Left cardiac atrium (tissue), 4 donors: ENCODE results near the gene DHRS12. TPM values are rescaled to one million over a fixed set of nuclear protein-coding genes. Genes with fewer than 3 reads are reported as not detected.
A peak's percentile ranks its signal among the peaks of the same experiment; 100 is the strongest.

Experiments
- ATAC-seq, 2 donors: fragments of 200-7000 bp; cut with Tn5 transposase; one replicate each; pipeline ENCODE4 v1.9.1; 2020; ENCODE audit warnings: mild to moderate bottlenecking in 2 of 2, moderate library complexity in 2 of 2
- DNase-seq: peaks from one replicate; pipeline ENCODE4 v3.0.0-alpha.2; 2020
- intact Hi-C, 2 donors: fragments of 100-400 bp; cut with DNase I; formaldehyde crosslinking; loops; one replicate each; pipeline versions ENCODE4 v1.14.1 to v1.15.1; 2022 to 2023
- total RNA-seq, 2 donors: library from RNA; stranded (reverse); fragmentation: NEBNext Ultra II Directional; extraction: Animal tissue kit (Norgen Biotek cat#: 25700); gene quantifications; one replicate each; pipeline ENCODE4 v1.2.1, GENCODE V29; 2021
- donor health status: DM: no; HTN: yes; CAD: no.
- donor health status: DM: no; HTN: yes; CAD: no; lungs with severe emphysema.
- donor health status: DM: yes; HTN: yes; CAD: no.
- donor health status: Dilated cardiomyopathy.

Gene DHRS12
- total RNA-seq, 2 donors from 2014 or later, result 9.1 to 13.3 TPM

DNA sequence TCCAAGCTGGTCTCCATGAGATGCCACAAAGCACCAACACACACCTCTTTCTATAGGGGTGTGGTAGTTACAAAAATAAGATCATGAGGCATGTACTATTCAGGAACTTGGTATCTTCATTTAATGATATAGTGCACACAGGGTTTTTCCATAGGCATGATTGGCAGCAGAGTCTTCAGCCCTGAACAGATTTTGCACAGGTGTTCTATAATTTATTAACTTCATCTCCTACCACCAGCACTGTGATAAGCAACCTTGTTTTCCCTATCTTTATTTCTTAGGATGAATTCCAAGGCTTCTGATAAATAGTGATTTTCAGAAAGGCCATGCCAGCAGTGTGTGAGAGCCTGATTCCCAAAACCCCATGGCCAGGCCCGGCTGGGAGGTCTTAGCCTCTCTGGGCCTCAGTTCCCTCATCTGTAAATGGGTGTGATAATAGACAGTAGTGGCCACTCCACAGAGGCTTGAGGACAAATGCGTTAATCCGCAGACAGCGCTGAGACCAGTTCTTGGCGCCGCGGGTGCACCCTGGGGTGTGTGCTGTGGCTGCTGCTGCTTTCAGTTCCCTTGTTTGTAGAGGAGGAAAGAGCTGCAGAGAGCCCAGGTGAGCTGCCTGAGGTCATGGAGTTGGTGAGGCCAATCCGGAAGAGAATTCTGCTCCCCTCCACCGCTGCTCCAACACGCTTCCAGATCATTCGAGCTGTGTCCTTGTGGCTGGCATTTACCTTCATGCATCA is 33.1 kb downstream of the DHRS12 start:
- ATAC-seq, result no peak
- intact Hi-C loops, result no loop called here
- DNase-seq, result no peak

DNA sequence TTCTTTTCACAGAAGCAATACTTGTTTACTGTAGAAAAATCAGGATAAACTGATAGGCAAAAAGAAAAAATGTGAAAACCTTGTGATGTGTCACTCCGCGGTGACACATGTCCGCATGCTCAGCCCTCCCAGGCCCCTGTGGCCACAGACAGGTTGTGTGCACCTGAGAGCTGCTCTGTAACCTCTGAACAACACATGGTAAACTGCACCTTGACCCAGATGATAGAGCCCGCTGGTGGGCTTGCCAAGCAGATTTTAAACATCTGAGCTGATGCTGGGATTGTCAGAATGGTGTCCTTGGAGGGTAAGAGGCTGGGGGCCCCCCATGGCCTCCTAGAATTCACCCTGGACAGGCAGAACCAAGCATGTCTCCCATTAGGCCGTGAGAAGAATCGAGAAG is 33.8 kb downstream of the DHRS12 start:
- no peak for DNase-seq
- no peak for ATAC-seq
- intact Hi-C loops, result no loop called here

DNA sequence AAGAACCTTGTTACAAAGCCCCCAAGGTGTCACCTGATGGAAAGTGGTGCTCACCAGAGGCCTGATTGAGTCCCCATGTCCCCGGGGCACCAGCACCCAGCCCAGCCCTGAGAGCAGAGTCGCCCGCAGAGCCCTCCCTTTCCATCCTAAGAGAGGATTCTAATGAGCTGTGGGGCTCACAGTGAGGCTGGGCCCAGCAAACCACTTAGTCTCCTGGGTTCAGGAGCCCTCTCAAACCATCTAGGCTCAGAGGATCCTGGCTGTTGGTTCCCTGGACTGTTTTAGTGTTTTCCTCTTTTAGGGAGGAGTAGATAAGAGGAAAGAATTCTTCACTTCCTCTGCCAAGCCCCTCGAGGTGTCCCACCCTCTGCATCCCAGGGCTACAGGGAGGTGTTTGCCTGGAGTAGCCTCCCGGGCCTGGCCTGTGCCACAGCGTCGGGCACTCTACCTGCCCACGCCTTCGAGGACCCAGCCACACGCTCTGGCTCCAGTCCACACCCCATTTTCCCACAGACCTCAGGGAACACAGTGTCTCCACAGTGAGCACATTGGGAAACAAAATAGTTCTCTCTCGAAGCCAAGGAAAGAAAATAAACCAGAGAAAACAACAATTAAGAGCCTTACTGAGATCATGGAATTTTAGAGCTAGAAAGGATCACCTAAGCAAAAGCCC is 34.4 kb downstream of the DHRS12 start:
- intact Hi-C loops, result no loop called here
- ATAC-seq, result peak; percentile 70 to 73

DNA sequence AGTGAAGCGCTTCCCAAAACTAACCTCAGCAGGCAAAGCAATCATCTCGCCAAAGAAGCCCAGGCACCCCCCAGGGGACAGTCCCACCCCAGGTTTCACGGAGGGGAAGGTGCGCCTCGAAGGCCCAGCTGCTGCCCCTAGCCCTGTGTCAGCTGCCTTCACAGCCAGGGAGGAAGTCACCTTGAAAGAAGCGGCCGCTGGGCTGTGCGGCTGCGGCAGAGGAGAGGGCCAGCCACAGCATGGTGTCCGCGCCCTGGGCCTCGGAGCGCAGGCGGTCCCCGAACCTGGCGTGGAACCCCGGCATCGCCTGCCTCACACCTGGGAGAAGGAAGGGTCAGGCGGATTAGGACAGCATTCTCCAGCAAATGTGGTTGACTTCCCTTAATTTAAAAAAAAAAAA is 35.0 kb downstream of the DHRS12 start:
- ATAC-seq, result no peak
- DNase-seq, result no peak
- intact Hi-C loops, result no loop called here

More for the DNA sequence above, 34.4 kb downstream of the DHRS12 start:
- peak; percentile 72 for DNase-seq

DNA sequence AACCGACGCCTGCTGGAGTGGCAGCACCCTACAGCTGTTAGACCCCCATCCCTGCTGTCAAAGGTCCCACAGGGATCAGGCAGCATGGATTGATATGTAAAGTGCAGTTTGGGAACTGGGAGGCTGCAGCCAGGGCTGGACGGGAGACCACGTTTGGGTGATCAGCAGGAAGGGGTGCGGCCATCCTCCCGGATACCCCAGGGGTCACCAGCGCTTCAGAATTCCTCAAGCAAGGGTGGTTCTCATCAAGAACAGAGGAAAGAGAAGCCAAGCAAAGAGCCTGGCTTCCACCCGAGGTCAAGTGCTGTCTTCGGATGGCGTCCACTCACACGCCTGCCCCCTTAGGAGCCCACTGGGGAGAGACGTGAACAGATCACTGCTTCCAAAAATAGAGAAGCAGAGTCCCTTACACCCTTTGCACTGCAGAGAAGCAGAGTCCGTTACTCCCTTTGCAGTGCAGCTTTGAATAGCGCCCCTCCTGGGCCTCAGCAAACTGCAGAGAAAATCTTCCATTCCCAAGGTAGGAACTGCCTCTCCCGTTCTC is 35.5 kb downstream of the DHRS12 start:
- DNase-seq (no peak), ATAC-seq (peak; percentile 29 to 38)
- intact Hi-C loops, result no loop called here

DNA sequence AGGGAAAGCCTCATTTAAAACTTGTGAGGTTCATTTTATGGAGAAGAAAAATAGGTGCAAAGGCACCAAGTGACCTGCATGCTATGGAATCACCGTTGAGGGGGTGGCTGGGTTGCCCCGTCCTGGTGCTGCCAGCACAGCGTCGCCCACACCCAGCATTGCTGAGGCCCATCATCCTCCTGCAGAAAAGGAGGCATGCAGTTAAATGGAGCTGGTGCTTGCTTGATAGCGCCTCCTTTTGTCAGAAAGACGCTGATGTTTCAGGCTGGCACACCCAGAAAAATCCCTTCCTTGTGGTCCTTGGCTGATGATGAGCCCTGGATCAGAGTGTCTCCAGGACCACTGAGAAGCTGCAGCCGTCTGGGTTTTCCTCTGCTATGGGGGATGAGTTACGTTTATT is 36.9 kb downstream of the DHRS12 start:
- intact Hi-C loops, result no loop called here
- ATAC-seq (no peak), DNase-seq (no peak)

DNA sequence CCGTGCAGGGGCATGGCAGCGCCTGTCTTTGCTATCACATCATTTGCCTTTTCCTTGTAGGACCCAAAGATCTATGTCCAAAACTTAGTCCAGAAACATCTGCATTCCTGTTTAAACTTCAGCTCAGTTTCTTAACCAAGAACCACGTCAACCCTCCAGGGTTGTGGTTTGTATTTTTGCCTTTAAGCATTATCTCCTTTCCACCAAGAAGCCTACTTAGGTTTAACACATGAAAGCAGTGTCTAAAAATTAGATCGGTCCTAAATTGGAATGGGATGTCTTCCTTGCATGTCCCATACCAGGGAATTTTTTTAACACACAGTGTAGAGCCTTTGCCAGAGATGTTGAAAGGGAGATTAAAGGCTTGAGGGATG is 38.8 kb downstream of the DHRS12 start:
- no peak for DNase-seq
- intact Hi-C loops, result no loop called here
- no peak for ATAC-seq

DNA sequence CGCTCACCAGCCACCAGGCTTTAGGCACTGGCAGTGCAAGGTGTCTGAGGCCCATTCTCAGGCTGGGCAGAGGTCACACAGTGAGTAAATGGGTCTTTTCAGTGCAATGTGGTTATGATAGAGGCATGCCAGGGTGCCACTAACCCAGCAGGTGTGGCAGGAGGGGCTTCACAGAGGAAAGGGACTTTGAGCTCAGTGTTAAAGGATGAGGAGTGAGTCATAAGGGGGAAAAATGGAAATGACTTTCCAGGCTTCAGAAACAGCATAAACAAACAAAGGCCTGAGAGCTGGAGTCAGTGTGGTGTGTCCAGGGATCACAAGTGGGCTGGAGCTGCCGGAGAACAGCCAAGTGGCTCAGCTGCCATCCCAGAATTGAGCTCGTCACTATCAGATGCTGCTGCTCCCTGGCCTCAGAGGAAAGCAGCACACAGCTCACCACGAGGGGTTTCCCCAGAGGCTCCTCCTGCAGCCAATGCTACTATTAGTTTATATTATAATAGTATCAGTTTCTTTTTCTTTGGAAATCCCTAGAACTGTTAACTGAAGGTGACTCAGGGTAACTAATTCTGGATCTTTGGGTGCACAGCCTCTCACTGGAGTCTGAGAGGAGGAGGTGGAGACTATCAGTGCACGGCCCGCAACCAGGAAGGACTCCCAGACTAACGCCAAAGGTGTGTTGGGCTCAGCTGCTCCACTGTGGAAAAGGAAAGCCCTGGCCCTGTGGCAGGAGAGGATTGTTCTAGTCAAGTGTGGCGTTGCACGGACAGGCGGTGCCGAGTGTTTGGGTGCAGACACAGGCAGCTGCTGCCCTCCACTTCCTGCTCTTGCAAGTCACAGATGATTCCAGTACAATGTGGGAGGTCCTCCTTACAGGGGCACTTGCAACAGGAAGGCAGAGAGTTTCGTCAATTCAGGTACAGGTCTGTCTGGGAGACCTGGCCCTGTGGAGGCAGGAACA is 39.5 kb downstream of the DHRS12 start:
- ATAC-seq, result peak; percentile 85 to 91
- intact Hi-C loops, result no loop called here

DNA sequence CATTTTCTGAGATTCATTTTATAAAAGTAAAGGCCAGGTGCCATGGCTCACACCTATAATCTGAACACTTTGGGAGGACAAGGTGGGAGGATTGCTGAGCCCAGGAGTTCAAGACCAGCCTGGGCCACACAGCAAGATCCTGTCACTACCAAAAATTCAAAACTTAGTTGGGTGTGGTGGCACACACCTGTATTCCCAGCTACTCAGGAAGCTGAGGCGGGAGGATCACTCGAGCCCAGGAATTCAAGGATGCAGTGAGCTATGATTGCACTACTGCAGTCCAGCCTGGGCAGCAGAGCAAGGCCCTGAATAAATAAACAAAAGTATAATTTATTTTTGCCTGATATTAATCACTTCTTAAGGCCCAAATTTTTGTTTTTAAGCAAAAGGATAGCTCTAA is 40.5 kb downstream of the DHRS12 start:
- intact Hi-C loops, result no loop called here
- no peak for ATAC-seq
- no peak for DNase-seq

More for the DNA sequence above, 39.5 kb downstream of the DHRS12 start:
- peak; percentile 72 for DNase-seq

DNA sequence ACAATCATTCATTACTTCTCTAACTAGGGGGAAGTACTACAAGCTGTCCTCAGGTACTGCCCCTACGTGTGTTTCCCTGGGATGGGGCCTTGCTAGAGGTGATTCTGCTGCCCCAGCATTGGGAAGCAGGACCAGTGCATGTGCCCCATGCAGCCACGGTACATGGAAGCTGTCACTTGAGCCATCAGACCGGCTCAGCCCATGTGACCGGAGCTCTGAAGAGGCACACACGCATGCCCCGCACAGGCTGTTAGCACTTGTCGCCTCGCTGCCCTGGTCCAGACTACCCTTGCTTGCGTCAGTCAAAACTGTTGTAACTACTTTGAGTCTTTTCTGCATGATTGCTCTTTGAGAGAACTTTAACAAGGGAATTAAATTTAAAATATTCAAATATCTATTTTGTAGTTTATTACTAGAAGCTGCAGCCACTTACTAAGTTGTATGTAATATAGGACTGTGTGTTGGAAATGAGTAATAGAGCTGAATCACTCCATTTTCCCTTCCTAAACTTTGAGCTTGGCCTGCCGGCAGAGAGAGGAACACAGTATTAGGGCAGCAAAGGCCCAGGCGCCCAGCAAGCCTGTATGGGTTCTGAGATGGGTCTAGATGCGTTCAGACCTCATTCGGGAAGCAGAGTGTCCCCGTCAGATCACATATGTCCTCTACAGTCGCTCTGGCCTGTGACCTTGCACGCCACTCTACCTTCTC is 42.2 kb downstream of the DHRS12 start:
- peak; percentile 53 for DNase-seq
- intact Hi-C loops, result no loop called here
- peak; percentile 58 to 60 for ATAC-seq

DNA sequence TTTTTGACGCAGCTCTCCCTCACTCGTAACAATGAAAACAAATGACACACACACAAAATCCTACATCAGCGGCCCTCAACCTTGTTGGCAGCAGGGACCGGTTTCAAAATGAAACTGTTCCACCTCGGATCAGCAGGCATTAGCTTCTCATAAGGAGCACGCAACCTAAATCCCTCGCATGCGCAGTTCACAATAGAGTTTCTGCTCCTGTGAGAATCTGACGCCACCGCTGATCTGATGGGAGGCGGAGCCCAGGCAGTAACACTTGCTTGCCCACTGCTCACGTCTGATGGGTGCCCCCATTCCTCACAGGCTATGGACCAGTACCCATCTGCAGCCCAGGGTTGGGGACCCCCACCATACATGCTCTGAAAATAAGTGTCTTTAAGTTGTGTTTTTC is 43.4 kb downstream of the DHRS12 start:
- DNase-seq (no peak), ATAC-seq (no peak)
- intact Hi-C loops, result no loop called here

DNA sequence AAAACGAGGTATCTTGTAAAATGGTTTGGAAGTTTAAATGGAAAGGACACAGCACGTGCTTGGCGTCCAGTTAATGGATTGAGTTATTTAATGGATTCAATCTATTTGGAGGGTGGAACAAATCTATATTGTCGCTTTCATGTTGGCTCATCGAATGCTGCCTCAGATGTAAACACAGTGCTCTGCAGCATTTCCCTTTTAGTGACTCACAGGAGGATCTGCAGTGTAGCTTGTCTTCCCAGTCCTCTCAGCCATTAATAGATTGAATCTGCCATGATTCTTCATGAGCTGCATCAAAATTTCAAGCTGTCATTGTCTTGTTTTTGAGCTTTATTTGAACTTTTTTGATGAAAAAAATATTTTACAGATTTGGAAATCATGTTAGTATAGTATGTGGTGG is 44.7 kb downstream of the DHRS12 start:
- DNase-seq (no peak), ATAC-seq (no peak)
- intact Hi-C loops, result no loop called here

DNA sequence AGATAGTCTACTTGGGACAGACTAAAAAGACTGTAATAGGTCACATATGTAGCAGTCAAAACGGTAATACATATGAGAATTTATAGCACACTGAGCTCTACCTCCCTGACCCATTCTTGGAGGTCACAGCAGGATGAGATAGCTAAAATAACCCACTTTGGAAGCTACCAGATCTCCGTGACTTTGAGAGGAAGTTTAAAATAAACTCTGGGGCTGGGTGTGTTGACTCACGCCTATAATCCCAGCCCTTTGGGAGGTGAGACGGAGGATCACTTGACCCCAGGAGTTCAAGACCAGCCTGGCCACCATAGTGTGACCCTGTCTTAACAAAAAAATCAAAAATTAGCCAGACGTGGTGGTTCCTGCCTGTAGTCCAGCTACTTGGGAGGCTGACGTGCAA is 45.3 kb downstream of the DHRS12 start:
- intact Hi-C loops, result no loop called here
- no peak for DNase-seq
- no peak for ATAC-seq

DNA sequence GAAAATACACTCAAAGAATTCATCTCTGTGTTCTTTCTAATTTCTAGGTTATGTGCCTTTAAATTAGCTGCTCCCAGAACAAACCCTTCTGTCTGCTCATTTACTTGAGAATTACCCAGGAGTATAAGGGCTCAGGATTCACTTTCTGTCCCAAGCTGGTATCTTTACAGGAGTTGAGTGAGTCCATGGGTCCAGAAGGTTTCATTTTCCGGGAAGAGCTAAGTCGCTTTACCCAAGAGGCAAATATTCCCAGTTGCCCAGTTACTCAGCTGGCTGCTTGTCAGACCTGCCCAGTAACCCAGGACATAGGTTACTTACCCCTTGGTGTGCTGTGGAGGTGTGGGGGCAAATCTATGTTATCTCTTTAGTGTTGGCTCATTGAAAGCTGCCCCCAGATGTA is 47.3 kb downstream of the DHRS12 start:
- intact Hi-C loops, result no loop called here
- ATAC-seq (no peak), DNase-seq (no peak)

DNA sequence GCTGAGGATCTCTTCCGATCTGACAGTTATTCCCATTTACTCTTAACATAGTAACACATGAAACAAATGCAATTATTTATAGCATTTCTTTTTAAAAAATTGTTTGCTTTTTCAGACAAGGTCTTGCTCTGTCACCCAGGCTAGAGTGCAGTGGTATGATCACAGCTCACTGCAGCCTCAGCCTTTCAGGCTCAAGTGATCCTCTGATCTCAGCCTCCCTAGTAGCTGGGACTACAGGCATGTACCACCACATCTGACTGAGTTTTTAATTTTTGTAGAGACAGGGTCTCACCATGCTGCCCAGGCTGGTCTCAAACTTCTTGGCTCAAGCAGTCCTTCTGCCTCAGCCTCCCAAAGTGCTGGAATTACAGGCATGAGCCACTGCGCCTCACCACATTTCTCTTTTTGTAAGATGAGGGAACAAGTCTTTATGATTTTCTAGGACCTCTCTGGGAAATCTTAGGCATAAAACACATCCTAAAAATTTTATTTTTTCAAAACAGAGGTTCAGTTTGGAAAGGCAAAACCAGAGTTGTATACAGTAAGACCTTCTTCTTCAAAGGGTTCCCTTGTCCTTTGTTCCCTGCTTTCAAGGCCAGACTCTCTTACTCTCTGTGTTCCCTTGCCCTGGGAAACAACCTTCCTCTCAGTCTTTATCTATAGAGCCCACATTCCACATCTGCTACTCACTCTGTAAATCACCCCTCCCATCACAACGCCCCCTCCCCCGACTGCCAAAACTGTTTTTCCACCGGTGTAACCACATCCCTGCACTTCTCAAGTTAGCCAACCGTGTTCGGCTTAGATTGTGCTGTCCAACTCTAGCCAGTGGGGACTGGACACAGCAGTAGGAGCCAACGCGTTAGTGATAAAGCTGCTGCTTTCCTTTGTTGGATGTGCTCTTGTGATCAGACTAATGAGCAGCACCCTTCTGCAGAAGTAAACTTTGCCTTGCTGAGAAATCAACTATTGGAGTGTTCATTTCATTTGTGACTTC is 56.2 kb downstream of the DHRS12 start:
- DNase-seq, result no peak
- ATAC-seq, result no peak
- intact Hi-C loops, result no loop called here

DNA sequence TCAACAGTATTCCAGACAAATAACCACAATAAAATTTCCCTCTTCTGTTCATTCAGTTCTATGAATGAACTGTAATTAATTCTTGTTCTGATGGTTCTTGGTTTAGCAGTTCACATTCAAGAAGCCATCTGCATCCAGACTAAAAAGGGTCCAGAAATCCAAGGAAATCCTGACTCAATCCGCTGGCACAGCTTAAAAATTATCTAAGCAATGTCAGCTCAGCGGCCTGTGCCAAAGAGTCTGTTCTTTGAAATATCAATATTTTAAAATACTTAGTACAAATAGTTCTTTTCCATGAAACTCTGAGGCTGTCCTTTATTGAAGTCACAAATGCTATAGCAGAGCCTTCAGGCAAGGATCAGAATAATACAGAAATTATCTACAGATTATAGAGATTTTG is 57.2 kb downstream of the DHRS12 start:
- intact Hi-C loops, result no loop called here
- ATAC-seq, result peak in 1 of 2 donors; percentile 79
- no peak for DNase-seq

DNA sequence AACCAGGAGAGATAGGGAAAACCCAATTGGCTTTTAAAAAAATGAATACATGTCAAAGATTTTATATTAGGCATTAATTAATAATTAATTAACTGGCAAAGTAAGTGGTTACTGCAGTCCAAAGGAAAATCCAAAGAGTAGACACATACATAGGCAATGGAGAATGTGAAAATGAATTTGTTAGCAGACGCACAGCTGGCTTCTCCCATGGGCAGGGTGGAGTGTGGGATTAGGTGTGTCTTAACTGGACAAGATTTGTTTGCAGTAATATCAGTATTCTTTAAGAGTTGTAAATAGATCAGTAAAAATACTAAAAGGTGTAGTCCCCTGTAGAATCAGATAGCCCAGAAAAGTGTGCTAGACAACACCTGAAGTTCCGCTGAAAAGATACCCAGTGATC is 58.7 kb downstream of the DHRS12 start:
- intact Hi-C loops, result no loop called here
- no peak for DNase-seq
- ATAC-seq, result no peak

DNA sequence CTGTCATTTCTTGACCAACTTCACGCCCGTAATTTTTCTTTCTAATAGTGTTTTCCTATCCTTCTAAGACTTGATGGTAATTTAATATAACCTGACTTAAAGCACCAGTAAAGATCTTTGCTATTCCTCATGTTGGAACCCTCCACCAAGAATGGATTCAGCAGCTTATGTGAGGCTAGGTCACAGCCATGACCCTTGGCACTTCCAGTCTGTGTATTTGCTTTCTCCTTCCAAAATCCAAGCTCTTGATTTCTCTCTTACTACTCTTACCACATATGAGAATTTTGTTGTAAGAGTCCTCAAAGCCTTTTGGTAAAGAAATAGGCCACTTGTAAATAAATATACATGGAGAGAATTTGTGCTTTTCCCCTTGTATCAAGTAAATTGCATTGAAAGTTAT is 61.4 kb downstream of the DHRS12 start:
- ATAC-seq (no peak), DNase-seq (no peak)
- intact Hi-C loops, result no loop called here
